GM12892 (cell line): ENCODE data around the gene KRT81.
"Not testable (repeated sequence)": the region's sequence is repeated elsewhere in the genome, so short reads cannot be mapped to it uniquely, and the experiment has no call there.

Source experiments
- POLR2A ChIP-seq: IDR thresholded peaks from 2 replicates; pipeline ENCODE4 v1.6.1; 2011; ENCODE audit warnings: low read depth, low read length, control low read depth
- POLR2AphosphoS5 ChIP-seq: IDR thresholded peaks from 2 replicates; pipeline ENCODE4 v1.6.1; 2011; ENCODE audit warnings: low read depth, low read length, control low read depth
- TAF1 ChIP-seq: IDR thresholded peaks from 2 replicates; pipeline ENCODE4 v1.6.1; 2011; ENCODE audit warnings: low read depth, mild to moderate bottlenecking, control low read depth, low read length, borderline replicate concordance

GRCh38 chr12:52302242-52302914, 11.0 kb upstream of the KRT81 start:
- TF ChIP-seq POLR2A, POLR2AphosphoS5, TAF1: not testable (repeated sequence)
